HepG2 (cell line): ENCODE results near the gene ARHGEF40. TPM values are rescaled to one million over a fixed set of nuclear protein-coding genes. Genes with fewer than 3 reads are reported as not detected.
A peak's percentile ranks its signal among the peaks of the same experiment; 100 is the strongest.

Experiments used
- ATAC-seq: fragments of 200-7000 bp; cut with Tn5 transposase; 3 replicates; pipeline ENCODE4 v1.9.1; 2020; ENCODE audit warnings: mild to moderate bottlenecking, moderate library complexity
- BruUV-seq: library from RNA; stranded (reverse); fragments of 400-500 nt; replicated peaks from 2 replicates; lab custom pipeline; 2021; lab: Mats Ljungman, UMichigan
- CTCF ChIA-PET: fragments of 300-600 bp; formaldehyde crosslinking; extraction: SDS; loops from one replicate; lab custom pipeline; 2021; ENCODE audit warnings: low total read pairs, inconsistent platforms, low intra/inter-chr PET ratio; lab: Yijun Ruan, JAX
- POLR2A ChIA-PET: fragments of 350-600 bp; sonication (Branson Sonifier 250); formaldehyde crosslinking; loops from one replicate; lab custom pipeline; 2020; ENCODE audit warnings: antibody characterized with exemption, inconsistent platforms; lab: Yijun Ruan, JAX
- DNase-seq: peaks from one replicate; pipeline ENCODE4 v3.0.0-alpha.2; 2015; ENCODE audit warnings: low spot score
- FAIRE-seq: peaks from 3 replicates; lab custom pipeline; 2011; peaks lifted over from hg19 to GRCh38; lab: Jason Lieb, UNC
- H2AFZ ChIP-seq: one replicate; pipeline ENCODE4 v1.6.1; 2011; ENCODE audit warnings: low read length, inconsistent platforms
- H3K27ac ChIP-seq: fragments of 300-600 bp; 3 replicates; pipeline ENCODE4 v1.8.0; 2011; ENCODE audit warnings: mixed run types, mild to moderate bottlenecking, mixed read lengths, low read length, inconsistent platforms; ENCODE audit not compliant: insufficient read depth; ENCODE audit errors: extremely low read length
- H3K27me3 ChIP-seq, 2 experiments: fragments of 200-600 bp in 1 of 2; 2 replicates in 1 of 2; 3 replicates in 1 of 2; pipeline versions ENCODE4 v1.6.0 to v1.8.0; 2011; ENCODE audit warnings: low read length in 2 of 2, mild to moderate bottlenecking in 2 of 2, moderate library complexity in 2 of 2, inconsistent platforms in 1 of 2; ENCODE audit not compliant: insufficient read depth in 2 of 2, control insufficient read depth in 1 of 2
- H3K36me3 ChIP-seq, 2 experiments: fragments of 200-600 bp in 1 of 2; replicated peaks in 1 of 2; 2 replicates in 1 of 2; 3 replicates in 1 of 2; pipeline versions ENCODE4 v1.5.1 to v1.8.0; 2011; ENCODE audit warnings: low read length in 2 of 2, inconsistent platforms in 1 of 2; ENCODE audit not compliant: insufficient read depth in 2 of 2, control insufficient read depth in 1 of 2
- H3K4me1 ChIP-seq: 2 replicates; pipeline ENCODE4 v1.5.1; 2012; ENCODE audit warnings: low read length, inconsistent platforms; ENCODE audit not compliant: insufficient read depth
- H3K4me2 ChIP-seq: 2 replicates; pipeline ENCODE4 v1.6.0; 2011; ENCODE audit warnings: low read depth, low read length, inconsistent platforms
- H3K4me3 ChIP-seq, 3 experiments: fragments of 200-600 bp in 1 of 3; sonication (generic), shearing (Covaris generic) in 1 of 3; replicated peaks in 1 of 3; 2 replicates each; pipeline ENCODE4 v1.5.1; 2011 to 2016; ENCODE audit warnings: low read length in 3 of 3, inconsistent platforms in 2 of 3, low read depth in 2 of 3, mild to moderate bottlenecking in 2 of 3, control low read depth in 1 of 3, mixed read lengths in 1 of 3; ENCODE audit not compliant: insufficient read depth in 1 of 3
- H3K79me2 ChIP-seq: one replicate; pipeline ENCODE4 v1.6.1; 2011; ENCODE audit warnings: low read length, inconsistent platforms; ENCODE audit not compliant: insufficient read depth
- H3K9ac ChIP-seq: 2 replicates; pipeline ENCODE4 v1.6.0; 2011; ENCODE audit warnings: mild to moderate bottlenecking, low read depth, low read length, inconsistent platforms; ENCODE audit not compliant: insufficient read depth
- H3K9me3 ChIP-seq: 2 replicates; pipeline ENCODE4 v1.5.1; 2012; ENCODE audit warnings: mild to moderate bottlenecking, low read length
- H4K20me1 ChIP-seq: 2 replicates; pipeline ENCODE4 v1.6.0; 2011; ENCODE audit warnings: inconsistent platforms, mild to moderate bottlenecking, low read length, moderate library complexity; ENCODE audit not compliant: insufficient read depth
- AKAP8 ChIP-seq: sonication (generic); formaldehyde crosslinking; IDR thresholded peaks from 2 replicates; pipeline ENCODE4 v1.5.1; 2020; ENCODE audit warnings: mild to moderate bottlenecking, missing genetic modification reagents
- GTF2F1 ChIP-seq: fragments of 150-350 bp; IDR thresholded peaks from 2 replicates; pipeline ENCODE4 v1.6.1; 2014; ENCODE audit warnings: low read length
- HDAC1 ChIP-seq: sonication (generic); formaldehyde crosslinking; IDR thresholded peaks from 2 replicates; pipeline ENCODE4 v1.5.1; 2020; ENCODE audit warnings: mild to moderate bottlenecking, missing genetic modification reagents
- HDAC2 ChIP-seq: sonication (generic); formaldehyde crosslinking; IDR thresholded peaks from 2 replicates; pipeline ENCODE4 v1.4.0; 2020; ENCODE audit warnings: missing genetic modification reagents
- TAF15 ChIP-seq: fragments of 200-400 bp; formaldehyde crosslinking; IDR thresholded peaks from one replicate; pipeline ENCODE4 v1.6.1; 2018; ENCODE audit warnings: mild to moderate bottlenecking, low read depth, low read length; ENCODE audit not compliant: poor library complexity, severe bottlenecking
- YY1 ChIP-seq: IDR thresholded peaks from 2 replicates; pipeline ENCODE4 v1.6.1; 2011; ENCODE audit warnings: low read length, low read depth, moderate library complexity, mild to moderate bottlenecking; ENCODE audit not compliant: insufficient read depth, insufficient replicate concordance
- ZMYM3 ChIP-seq: sonication (generic); formaldehyde crosslinking; IDR thresholded peaks from 2 replicates; pipeline ENCODE4 v1.5.1; 2020; ENCODE audit warnings: mild to moderate bottlenecking, missing genetic modification reagents
- ZNF557 ChIP-seq: sonication (generic); formaldehyde crosslinking; IDR thresholded peaks from 2 replicates; pipeline ENCODE4 v1.4.0; 2020; ENCODE audit warnings: missing genetic modification reagents
- ZNF572 ChIP-seq: sonication (generic); formaldehyde crosslinking; IDR thresholded peaks from 2 replicates; pipeline ENCODE4 v1.5.1; 2020; ENCODE audit warnings: mild to moderate bottlenecking, missing genetic modification reagents
- WGBS: methylation state at CpG from one replicate; pipeline ENCODE4 v1.1.6; 2017; ENCODE audit warnings: low lambda C conversion rate; 5-methylcytosine and 5-hydroxymethylcytosine counted together
- in situ Hi-C: cut with HindIII; loops from 2 replicates; pipeline ENCODE4 v1.10.0; 2017; ENCODE audit warnings: low pct_unique_long_range_greater_than_20kb; ENCODE audit not compliant: extremely low pct_ligation_motif_present
- intact Hi-C: fragments of 100-400 bp; cut with micrococcal nuclease; formaldehyde crosslinking; loops from one replicate; pipeline ENCODE4 v1.10.0; 2022; ENCODE audit not compliant: unreplicated experiment
- polyA plus RNA-seq, 8 experiments: library from polyadenylated mRNA; depleted of rRNA in 3 of 8; stranded (reverse) in 7 of 8; unstranded in 1 of 8; fragments of >200 nt; fragmentation: Illumina TruSeq in 4 of 8; extraction: Trizol in 4 of 8; gene quantifications; 2 replicates each; pipeline versions ENCODE4 v1.2.1 to v1.2.3, GENCODE V29; 2011 to 2016; ENCODE audit warnings: low read depth in 4 of 8, missing spikeins in 1 of 8, mixed read lengths in 1 of 8; ENCODE audit not compliant: insufficient read depth in 1 of 8
- total RNA-seq, 5 experiments: library from RNA; depleted of rRNA; stranded (reverse); fragments of >200 nt; fragmentation: Illumina TruSeq; extraction: Trizol; gene quantifications; 2 replicates each; pipeline ENCODE4 v1.2.3, GENCODE V29; 2016; ENCODE audit warnings: low read depth in 1 of 5
- TF ChIP-seq, protein P1 (sequence below): sonication (generic); formaldehyde crosslinking; IDR thresholded peaks from 2 replicates; pipeline ENCODE4 v1.5.1; 2020; ENCODE audit warnings: missing genetic modification reagents, mild to moderate bottlenecking, borderline replicate concordance

Gene ARHGEF40
- total and polyA plus RNA-seq, 2 of the 13 experiments (the other 11 are each of a cell fraction or from before 2014, with no cell fraction given): 28.1 to 78.1 TPM

DNA sequence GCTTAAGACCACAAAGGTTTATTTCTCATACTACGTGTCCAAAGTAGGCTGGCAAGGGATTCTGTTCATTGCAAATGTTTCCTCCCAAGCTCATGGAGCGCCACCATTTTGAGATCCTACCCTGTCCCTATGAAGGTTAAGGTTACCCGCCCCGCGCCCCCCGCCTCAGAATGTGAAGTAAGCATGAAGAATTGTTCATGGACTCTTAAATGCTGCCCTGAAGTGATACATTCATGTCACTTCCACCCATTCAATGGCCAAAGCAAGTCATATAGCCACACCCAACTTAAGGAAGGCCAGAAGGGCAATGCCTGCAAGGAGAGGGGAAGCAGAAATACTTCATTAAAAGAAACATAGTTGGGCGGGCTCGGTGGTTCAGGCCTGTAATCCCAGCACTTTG, 35.0 kb downstream of the ARHGEF40 start:
- peak overlapping the region; percentile 97 for H3K27ac ChIP-seq
- peak overlapping the region; percentile 61 to 82 (median 66) for H3K4me3 ChIP-seq
- BruUV-seq: no TSS peak
- peak overlapping the region; percentile 94 for H3K4me2 ChIP-seq
- H3K4me1 ChIP-seq: peaks cover 80% of the 10 kb centered on the region
- CTCF ChIA-PET: interaction anchor here (1.1 to 8.0 kb wide), 5 partner anchors 12 to 93 kb away, joined by 3 to 320 read pairs (median 20); partner anchors contain the start of genes ARHGEF40 and ZNF219
- peak overlapping the region; percentile 95 for H3K9ac ChIP-seq
- peak overlapping the region; percentile 33 for H2AFZ ChIP-seq
- H3K27me3 ChIP-seq: no peaks in the 10 kb centered on the region; a peak in 1 of 5 replicates
- DNase-seq (no peak), FAIRE-seq (no peak), ATAC-seq (no peak)
- WGBS: 84% methylated on average over 8 of the region's 8 CpGs
- in situ Hi-C loops (no loop called here), intact Hi-C loops (no loop called here)
- no peaks in the 10 kb centered on the region for H3K36me3 ChIP-seq
- H3K9me3 ChIP-seq: no peaks in the 10 kb centered on the region
- POLR2A ChIA-PET: interaction anchor here (1.1 to 6.5 kb wide), 17 partner anchors 10 to 423 kb away, joined by 3 to 141 read pairs (median 9); partner anchors contain the start of gene ARHGEF40
- TF ChIP-seq YY1 (peak; percentile 18), AKAP8 (CRISPR knock-in tag) (no peak), TAF15 (no peak), ZNF572 (CRISPR knock-in tag) (0 out of 2 replicates have a peak, but pooled peaks have one; percentile 43), ZNF557 (CRISPR knock-in tag) (no peak), GTF2F1 (no peak), ZMYM3 (no peak), HDAC2 (no peak), HDAC1 (0 out of 2 replicates have a peak, but pooled peaks have one; percentile 30)
- TF ChIP-seq, protein P1, sequence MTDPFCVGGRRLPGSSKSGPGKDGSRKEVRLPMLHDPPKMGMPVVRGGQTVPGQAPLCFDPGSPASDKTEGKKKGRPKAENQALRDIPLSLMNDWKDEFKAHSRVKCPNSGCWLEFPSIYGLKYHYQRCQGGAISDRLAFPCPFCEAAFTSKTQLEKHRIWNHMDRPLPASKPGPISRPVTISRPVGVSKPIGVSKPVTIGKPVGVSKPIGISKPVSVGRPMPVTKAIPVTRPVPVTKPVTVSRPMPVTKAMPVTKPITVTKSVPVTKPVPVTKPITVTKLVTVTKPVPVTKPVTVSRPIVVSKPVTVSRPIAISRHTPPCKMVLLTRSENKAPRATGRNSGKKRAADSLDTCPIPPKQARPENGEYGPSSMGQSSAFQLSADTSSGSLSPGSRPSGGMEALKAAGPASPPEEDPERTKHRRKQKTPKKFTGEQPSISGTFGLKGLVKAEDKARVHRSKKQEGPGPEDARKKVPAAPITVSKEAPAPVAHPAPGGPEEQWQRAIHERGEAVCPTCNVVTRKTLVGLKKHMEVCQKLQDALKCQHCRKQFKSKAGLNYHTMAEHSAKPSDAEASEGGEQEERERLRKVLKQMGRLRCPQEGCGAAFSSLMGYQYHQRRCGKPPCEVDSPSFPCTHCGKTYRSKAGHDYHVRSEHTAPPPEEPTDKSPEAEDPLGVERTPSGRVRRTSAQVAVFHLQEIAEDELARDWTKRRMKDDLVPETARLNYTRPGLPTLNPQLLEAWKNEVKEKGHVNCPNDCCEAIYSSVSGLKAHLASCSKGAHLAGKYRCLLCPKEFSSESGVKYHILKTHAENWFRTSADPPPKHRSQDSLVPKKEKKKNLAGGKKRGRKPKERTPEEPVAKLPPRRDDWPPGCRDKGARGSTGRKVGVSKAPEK (CRISPR knock-in tag): 0 out of 2 replicates have a peak, but pooled peaks have one; percentile 14
- H3K79me2 ChIP-seq: peaks cover 11% of the 10 kb centered on the region
- no peaks in the 10 kb centered on the region for H4K20me1 ChIP-seq
